ENCODE results near the gene APOL3.

- TF ChIP-seq CTCF (IDR thresholded peaks at IDR 0.05) (no peak), EP300 (IDR thresholded peaks at IDR 0.05) (no peak), POLR2A (IDR thresholded peaks at IDR 0.05) (no peak)
Observed at GRCh38 chr22:36124666-36125065, 35.9 kb downstream of the APOL3 start.

Measured in ovary (tissue), 3 donors.